Ascending aorta (tissue), 2 donors: ENCODE measurements around the gene CNTNAP2. TPM values are rescaled to one million over a fixed set of nuclear protein-coding genes. Genes with fewer than 3 reads are reported as not detected.

ENCODE experiments used
- DNase-seq, 2 donors: peaks; one replicate each; pipeline ENCODE4 v3.0.0-alpha.2; 2019; ENCODE audit warnings: low spot score in 2 of 2
- H3K27ac ChIP-seq, 2 donors: fragments of 200-600 bp; sonication (generic); one replicate each; pipeline ENCODE4 v1.5.1; 2016 to 2017; ENCODE audit warnings: mild to moderate bottlenecking in 1 of 2
- H3K27me3 ChIP-seq: fragments of 200-600 bp; sonication (generic); one replicate; pipeline ENCODE4 v1.5.1; 2017
- H3K36me3 ChIP-seq, 2 donors: fragments of 200-600 bp; sonication (generic); one replicate each; pipeline ENCODE4 v1.5.1; 2016
- H3K4me1 ChIP-seq, 2 donors: fragments of 200-600 bp; sonication (generic); one replicate each; pipeline ENCODE4 v1.5.1; 2016 to 2017; ENCODE audit warnings: mild to moderate bottlenecking in 1 of 2
- H3K4me3 ChIP-seq, 2 donors: fragments of 200-600 bp; sonication (generic); one replicate each; pipeline ENCODE4 v1.5.1; 2016 to 2017; ENCODE audit warnings: mild to moderate bottlenecking in 1 of 2
- H3K9me3 ChIP-seq, 2 donors: fragments of 200-600 bp; sonication (generic); one replicate each; pipeline ENCODE4 v1.5.1; 2016
- intact Hi-C: fragments of 100-400 bp; cut with DNase I; formaldehyde crosslinking; loops from one replicate; pipeline ENCODE4 v1.15.1; 2023
- total RNA-seq: library from RNA; depleted of rRNA; stranded (reverse); fragments of >200 nt; gene quantifications from one replicate; pipeline ENCODE4 v1.1.0, GENCODE V29; 2016
- TF ChIP-seq, protein P1 (sequence below), 3 experiments: fragments of 200-600 bp in 2 of 3; fragments of 450-650 bp in 1 of 3; sonication (generic) in 2 of 3; IDR thresholded peaks; one replicate each; pipeline ENCODE4 v1.5.1; 2016 to 2019; ENCODE audit warnings: antibody characterized with exemption in 3 of 3, mild to moderate bottlenecking in 1 of 3, moderate library complexity in 1 of 3

The CNTNAP2 gene
- total RNA-seq, 1 donor from 2014 or later, result not detected

DNA sequence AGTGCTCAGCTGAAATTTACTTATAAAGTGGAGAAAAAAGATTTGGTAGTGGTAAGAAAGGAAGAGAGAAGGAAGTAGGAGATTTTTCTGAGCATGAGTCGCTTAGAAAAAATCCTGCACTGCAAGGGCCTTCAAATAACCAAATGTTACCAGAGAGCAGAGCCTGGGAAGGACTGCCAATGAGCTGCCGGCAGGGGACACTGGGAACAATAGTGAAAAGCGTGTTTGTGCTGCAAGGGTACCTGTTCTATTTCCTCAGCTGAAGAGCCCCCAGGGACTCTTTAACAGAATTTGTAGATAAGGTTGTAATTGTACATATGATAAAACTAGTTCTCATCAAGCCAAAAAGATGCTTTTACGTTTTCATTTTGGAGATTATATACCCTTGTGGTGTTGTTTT lies 1777.7 kb downstream of the CNTNAP2 start:
- Histone ChIP-seq H3K27ac (no peak overlapping the region), H3K4me3 (no peak overlapping the region), H3K9me3 (no peaks in the 10 kb centered on the region), H3K27me3 (no peaks in the 10 kb centered on the region), H3K4me1 (no peaks in the 10 kb centered on the region), H3K36me3 (no peaks in the 10 kb centered on the region)
- TF ChIP-seq, protein P1, sequence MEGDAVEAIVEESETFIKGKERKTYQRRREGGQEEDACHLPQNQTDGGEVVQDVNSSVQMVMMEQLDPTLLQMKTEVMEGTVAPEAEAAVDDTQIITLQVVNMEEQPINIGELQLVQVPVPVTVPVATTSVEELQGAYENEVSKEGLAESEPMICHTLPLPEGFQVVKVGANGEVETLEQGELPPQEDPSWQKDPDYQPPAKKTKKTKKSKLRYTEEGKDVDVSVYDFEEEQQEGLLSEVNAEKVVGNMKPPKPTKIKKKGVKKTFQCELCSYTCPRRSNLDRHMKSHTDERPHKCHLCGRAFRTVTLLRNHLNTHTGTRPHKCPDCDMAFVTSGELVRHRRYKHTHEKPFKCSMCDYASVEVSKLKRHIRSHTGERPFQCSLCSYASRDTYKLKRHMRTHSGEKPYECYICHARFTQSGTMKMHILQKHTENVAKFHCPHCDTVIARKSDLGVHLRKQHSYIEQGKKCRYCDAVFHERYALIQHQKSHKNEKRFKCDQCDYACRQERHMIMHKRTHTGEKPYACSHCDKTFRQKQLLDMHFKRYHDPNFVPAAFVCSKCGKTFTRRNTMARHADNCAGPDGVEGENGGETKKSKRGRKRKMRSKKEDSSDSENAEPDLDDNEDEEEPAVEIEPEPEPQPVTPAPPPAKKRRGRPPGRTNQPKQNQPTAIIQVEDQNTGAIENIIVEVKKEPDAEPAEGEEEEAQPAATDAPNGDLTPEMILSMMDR (IDR thresholded peaks at IDR 0.05), result no peak
- intact Hi-C loops, result no loop called here
- DNase-seq, result no peak

DNA sequence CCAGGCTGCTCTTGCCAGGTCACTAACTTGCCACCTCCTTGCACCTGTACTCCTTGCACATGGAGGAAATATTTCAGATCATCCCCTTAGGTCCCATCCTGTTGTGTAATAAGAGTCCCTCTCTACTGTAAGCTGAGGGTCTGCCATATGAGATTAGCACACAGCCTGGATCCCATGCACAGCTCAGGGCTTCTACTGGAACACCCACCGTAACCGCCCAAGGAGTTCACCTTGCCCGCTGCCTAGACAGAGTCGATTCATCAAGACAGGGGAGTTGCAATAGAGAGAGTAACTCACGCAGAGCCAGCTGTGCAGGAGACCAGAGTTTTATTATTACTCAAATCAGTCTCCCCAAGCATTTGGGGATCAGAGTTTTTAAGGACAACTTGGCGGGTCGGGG lies 1779.5 kb downstream of the CNTNAP2 start:
- Histone ChIP-seq H3K36me3 (no peaks in the 10 kb centered on the region), H3K4me3 (no peak overlapping the region), H3K9me3 (no peaks in the 10 kb centered on the region), H3K27ac (no peak overlapping the region), H3K27me3 (no peaks in the 10 kb centered on the region), H3K4me1 (no peaks in the 10 kb centered on the region)
- DNase-seq, result no peak
- TF ChIP-seq, protein P1 (IDR thresholded peaks at IDR 0.05), result no peak
- intact Hi-C loops, result no loop called here

DNA sequence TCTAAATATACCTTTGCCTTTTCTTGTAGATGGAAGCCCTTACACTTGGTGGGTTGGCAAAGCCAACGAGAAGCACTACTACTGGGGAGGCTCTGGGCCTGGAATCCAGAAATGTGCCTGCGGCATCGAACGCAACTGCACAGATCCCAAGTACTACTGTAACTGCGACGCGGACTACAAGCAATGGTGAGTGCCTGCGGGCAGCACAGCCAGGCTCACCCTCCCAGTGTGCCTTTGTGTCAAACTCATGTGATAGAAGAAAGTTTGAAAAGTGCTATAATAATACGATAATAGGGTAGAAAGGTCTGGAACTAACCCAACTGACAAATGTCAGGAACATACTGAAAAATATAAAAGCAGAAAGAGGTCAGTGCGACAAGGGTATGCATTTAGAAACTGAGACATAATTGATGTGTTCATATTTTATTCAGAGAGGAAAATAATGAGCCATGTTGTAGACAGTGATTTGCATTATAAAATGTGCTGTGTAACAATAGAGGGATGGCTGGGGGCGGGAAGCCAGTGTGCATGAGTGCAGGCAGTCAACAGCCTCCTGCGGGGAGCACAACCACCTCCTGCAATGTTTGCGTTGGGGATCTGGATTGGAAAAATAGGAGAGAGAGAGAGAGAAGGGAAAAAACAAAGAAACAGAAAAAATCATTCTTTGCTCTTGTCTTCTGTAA lies 1787.1 kb downstream of the CNTNAP2 start:
- Histone ChIP-seq H3K27ac (no peak overlapping the region), H3K4me1 (no peaks in the 10 kb centered on the region), H3K9me3 (no peaks in the 10 kb centered on the region), H3K27me3 (no peaks in the 10 kb centered on the region), H3K36me3 (no peaks in the 10 kb centered on the region), H3K4me3 (no peak overlapping the region)
- no peak for DNase-seq
- TF ChIP-seq, protein P1 (IDR thresholded peaks at IDR 0.05), result no peak
- intact Hi-C loops, result no loop called here

DNA sequence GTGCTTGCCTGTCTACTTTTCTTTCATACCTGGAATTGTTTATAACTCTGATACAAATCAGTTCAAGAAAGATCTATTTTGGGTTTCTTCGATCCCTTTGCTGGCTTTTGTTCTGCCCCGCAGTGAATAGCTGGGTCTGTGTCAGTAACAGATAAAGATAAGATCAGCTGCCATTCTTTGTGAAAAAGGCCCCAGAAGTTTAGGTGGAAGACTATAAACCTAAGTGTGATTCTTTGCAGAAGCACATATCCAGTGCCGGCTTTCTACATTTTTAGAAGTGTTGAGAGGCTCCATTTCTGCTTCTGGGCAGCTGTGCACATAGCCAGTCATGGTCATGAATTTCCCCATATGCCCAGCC lies 1787.6 kb downstream of the CNTNAP2 start:
- no peak overlapping the region for H3K4me3 ChIP-seq
- H3K9me3 ChIP-seq, result no peaks in the 10 kb centered on the region
- no peaks in the 10 kb centered on the region for H3K27me3 ChIP-seq
- intact Hi-C loops, result no loop called here
- H3K4me1 ChIP-seq, result no peaks in the 10 kb centered on the region
- H3K36me3 ChIP-seq, result no peaks in the 10 kb centered on the region
- no peak overlapping the region for H3K27ac ChIP-seq
- DNase-seq, result no peak
- TF ChIP-seq, protein P1 (IDR thresholded peaks at IDR 0.05), result no peak

DNA sequence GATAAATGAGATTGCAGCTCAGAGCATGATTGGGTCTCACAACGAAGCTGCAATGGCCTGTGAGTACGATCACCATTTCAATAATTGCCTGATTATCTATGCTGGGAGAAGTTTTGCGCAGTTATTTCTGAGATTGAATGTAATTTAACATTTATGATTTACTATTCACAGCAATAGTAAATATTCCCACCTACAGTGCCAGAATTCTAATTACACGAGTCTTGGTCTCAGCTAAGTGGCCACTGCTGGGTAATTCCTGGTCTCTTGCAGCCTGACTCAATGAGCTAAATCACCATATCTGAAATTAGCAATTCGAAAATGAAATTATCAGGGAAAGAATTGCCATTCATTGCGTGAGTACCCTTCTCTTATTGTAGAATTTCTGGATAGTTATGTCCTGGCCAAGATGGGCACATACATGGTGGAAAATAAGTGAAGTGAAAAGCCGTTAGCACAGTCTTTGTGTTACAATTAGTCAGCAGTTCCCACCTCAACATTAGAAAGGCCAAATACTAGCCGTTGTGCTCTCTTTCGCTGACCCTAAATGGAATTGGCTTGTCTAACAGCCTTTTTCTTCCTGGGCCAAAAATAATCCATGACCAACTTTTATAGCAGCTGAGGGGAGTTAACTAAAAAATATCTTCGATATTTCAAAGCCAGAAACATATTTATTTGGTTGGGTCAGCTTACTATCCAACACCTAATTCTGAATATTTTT lies 1793.0 kb downstream of the CNTNAP2 start:
- TF ChIP-seq, protein P1 (IDR thresholded peaks at IDR 0.05), result no peak
- no peak for DNase-seq
- intact Hi-C loops, result no loop called here

More for the DNA sequence above, 1793.0 kb downstream of the CNTNAP2 start:
- no peak overlapping the region for H3K27ac ChIP-seq
- H3K4me3 ChIP-seq, result no peak overlapping the region
- no peaks in the 10 kb centered on the region for H3K4me1 ChIP-seq
- H3K27me3 ChIP-seq, result no peaks in the 10 kb centered on the region
- H3K36me3 ChIP-seq, result no peaks in the 10 kb centered on the region
- no peaks in the 10 kb centered on the region for H3K9me3 ChIP-seq
